Sigmoid colon (tissue), 7 donors: ENCODE measurements around the gene RBKS. TPM values are rescaled to one million over a fixed set of nuclear protein-coding genes. Genes with fewer than 3 reads are reported as not detected.

Source experiments
- DNase-seq: peaks from one replicate; pipeline ENCODE4 v3.0.0-alpha.2; 2019
- H3K27ac ChIP-seq, 4 donors: fragments of 200-600 bp; sonication (generic); one replicate each; pipeline ENCODE4 v1.5.1; 2016 to 2019; ENCODE audit warnings: mild to moderate bottlenecking in 1 of 4
- H3K27me3 ChIP-seq, 3 donors: fragments of 200-600 bp; sonication (generic); one replicate each; pipeline ENCODE4 v1.5.1; 2019; ENCODE audit warnings: mild to moderate bottlenecking in 1 of 3
- H3K36me3 ChIP-seq, 4 donors: fragments of 200-600 bp; sonication (generic); one replicate each; pipeline ENCODE4 v1.5.1; 2016 to 2019
- H3K4me1 ChIP-seq, 4 donors: fragments of 200-600 bp; sonication (generic); one replicate each; pipeline ENCODE4 v1.5.1; 2017 to 2019
- H3K4me3 ChIP-seq, 4 donors: fragments of 200-600 bp; sonication (generic); one replicate each; pipeline ENCODE4 v1.5.1; 2017 to 2019; ENCODE audit warnings: mild to moderate bottlenecking in 2 of 4, moderate library complexity in 1 of 4
- H3K9me3 ChIP-seq, 4 donors: fragments of 200-600 bp in 3 of 4; sonication (generic) in 3 of 4; one replicate each; pipeline versions ENCODE4 v1.5.1 to v1.6.1; 2013 to 2019
- CTCF ChIP-seq, 4 experiments: fragments of 450-650 bp in 3 of 4; fragments of 200-600 bp in 1 of 4; IDR thresholded peaks; one replicate each; pipeline ENCODE4 v1.5.1; 2016 to 2019; ENCODE audit warnings: antibody characterized with exemption in 4 of 4, mild to moderate bottlenecking in 3 of 4, moderate library complexity in 2 of 4
- EP300 ChIP-seq, 4 donors: sonication (generic); formaldehyde crosslinking; IDR thresholded peaks; one replicate each; pipeline ENCODE4 v1.6.1; 2017; ENCODE audit warnings: antibody characterized with exemption in 4 of 4
- POLR2A ChIP-seq, 2 donors: fragments of 450-650 bp; IDR thresholded peaks; one replicate each; pipeline ENCODE4 v1.6.1; 2016; ENCODE audit warnings: antibody characterized with exemption in 2 of 2, mild to moderate bottlenecking in 2 of 2, moderate library complexity in 2 of 2
- POLR2AphosphoS5 ChIP-seq, 4 donors: sonication (generic); formaldehyde crosslinking; IDR thresholded peaks; one replicate each; pipeline ENCODE4 v1.6.1; 2017; ENCODE audit warnings: antibody characterized with exemption in 4 of 4
- WGBS, 2 donors: extraction: QIAGEN DNeasy Blood & Tissue Kit; methylation state at CpG; one replicate each; pipeline ENCODE4 v1.1.7; 2013; 5-methylcytosine and 5-hydroxymethylcytosine counted together
- intact Hi-C: fragments of 100-400 bp; cut with DNase I; formaldehyde crosslinking; loops from one replicate; pipeline ENCODE4 v1.15.1; 2023
- polyA plus RNA-seq, 3 donors: library from polyadenylated mRNA; stranded (reverse); fragments of 200-250 nt; gene quantifications; one replicate each; pipeline ENCODE4 v1.2.3, GENCODE V29; 2013
- total RNA-seq, 4 donors: library from RNA; depleted of rRNA; stranded (reverse); fragments of >200 nt; gene quantifications; one replicate each; pipeline ENCODE4 v1.1.0, GENCODE V29; 2016
- donor health status: healthy with polysubstance abuse.
- donor health status: Bipolar disorder and iron deficiency.
- donor health status: healthy.

The RBKS gene
- total and polyA plus RNA-seq, 7 donors, result 0.55 to 28.0 (median 3.1) TPM

GRCh38 chr2:27800856-27801255 lies 89.3 kb downstream of the RBKS start:
- no peaks in the 10 kb centered on the region for H3K36me3 ChIP-seq
- no peak for DNase-seq
- peak overlapping the region in 2 of 4 donors; percentile 84 to 93 for H3K27ac ChIP-seq
- H3K4me1 ChIP-seq, result peaks cover 0 to 55% (median 49%) of the 10 kb centered on the region in 4 donors
- 94% methylated on average over 6 of the region's 6 CpGs for WGBS, 2 donors
- intact Hi-C loops, result no loop called here
- H3K4me3 ChIP-seq, result no peak overlapping the region
- no peak for TF ChIP-seq POLR2A (IDR thresholded peaks at IDR 0.05)
- TF ChIP-seq EP300 (IDR thresholded peaks at IDR 0.05), result no peak
- TF ChIP-seq CTCF (IDR thresholded peaks at IDR 0.05), result no peak
- TF ChIP-seq POLR2AphosphoS5 (IDR thresholded peaks at IDR 0.05), result no peak
- no peaks in the 10 kb centered on the region for H3K27me3 ChIP-seq
- no peaks in the 10 kb centered on the region for H3K9me3 ChIP-seq

GRCh38 chr2:27799646-27800010 lies 90.6 kb downstream of the RBKS start:
- Histone ChIP-seq H3K4me1 (peaks cover 0 to 64% (median 57%) of the 10 kb centered on the region in 4 donors), H3K36me3 (no peaks in the 10 kb centered on the region)

GRCh38 chr2:27798948-27799645 lies 91.1 kb downstream of the RBKS start:
- no peaks in the 10 kb centered on the region for H3K27me3 ChIP-seq
- H3K4me1 ChIP-seq, result peaks cover 0 to 64% (median 57%) of the 10 kb centered on the region in 4 donors
- H3K4me3 ChIP-seq, result no peak overlapping the region
- no peaks in the 10 kb centered on the region for H3K36me3 ChIP-seq
- peak overlapping the region; percentile 65 to 93 (median 86) for H3K27ac ChIP-seq
- intact Hi-C loops, result no loop called here
- no peaks in the 10 kb centered on the region for H3K9me3 ChIP-seq
- 82 to 91% methylated on average over 11 of the region's 11 CpGs for WGBS, 2 donors
- TF ChIP-seq POLR2AphosphoS5 (IDR thresholded peaks at IDR 0.05), result peak; percentile 12 to 79 (median 48)
- peak in 3 of 4 donors; percentile 16 to 91 (median 74) for TF ChIP-seq EP300 (IDR thresholded peaks at IDR 0.05)
- TF ChIP-seq POLR2A (IDR thresholded peaks at IDR 0.05), result no peak
- peak; percentile 85 for DNase-seq

More at GRCh38 chr2:27799646-27800010, 90.6 kb downstream of the RBKS start:
- no peak for TF ChIP-seq POLR2AphosphoS5 (IDR thresholded peaks at IDR 0.05)
- no peak for TF ChIP-seq CTCF (IDR thresholded peaks at IDR 0.05)
- TF ChIP-seq POLR2A (IDR thresholded peaks at IDR 0.05), result no peak
- no peak for TF ChIP-seq EP300 (IDR thresholded peaks at IDR 0.05)
- no peaks in the 10 kb centered on the region for H3K27me3 ChIP-seq
- H3K27ac ChIP-seq, result peak overlapping the region; percentile 65 to 93 (median 86)
- WGBS, 2 donors, result 91 to 97% methylated on average over 4 of the region's 4 CpGs
- DNase-seq, result no peak
- no peak overlapping the region for H3K4me3 ChIP-seq
- intact Hi-C loops, result no loop called here
- no peaks in the 10 kb centered on the region for H3K9me3 ChIP-seq

GRCh38 chr2:27798486-27798885 lies 91.7 kb downstream of the RBKS start:
- intact Hi-C loops, result no loop called here
- Histone ChIP-seq H3K36me3 (no peaks in the 10 kb centered on the region), H3K9me3 (no peaks in the 10 kb centered on the region), H3K27ac (peak overlapping the region; percentile 65 to 93 (median 86)), H3K27me3 (no peaks in the 10 kb centered on the region), H3K4me3 (no peak overlapping the region), H3K4me1 (peaks cover 0 to 64% (median 57%) of the 10 kb centered on the region in 4 donors)
- TF ChIP-seq EP300 (IDR thresholded peaks at IDR 0.05), result no peak
- TF ChIP-seq CTCF (IDR thresholded peaks at IDR 0.05), result no peak
- TF ChIP-seq POLR2A (IDR thresholded peaks at IDR 0.05), result no peak
- no peak for TF ChIP-seq POLR2AphosphoS5 (IDR thresholded peaks at IDR 0.05)
- DNase-seq, result no peak
- 83 to 93% methylated on average over 7 of the region's 7 CpGs for WGBS, 2 donors

GRCh38 chr2:27797841-27798240 lies 92.3 kb downstream of the RBKS start:
- no peak for TF ChIP-seq POLR2A (IDR thresholded peaks at IDR 0.05)

More at GRCh38 chr2:27797841-27798240, 92.3 kb downstream of the RBKS start:
- H3K4me3 ChIP-seq, result no peak overlapping the region
- no peaks in the 10 kb centered on the region for H3K9me3 ChIP-seq
- DNase-seq, result no peak
- 93 to 97% methylated on average over 4 of the region's 4 CpGs for WGBS, 2 donors
- H3K27ac ChIP-seq, result peak overlapping the region; percentile 65 to 93 (median 86)
- no peaks in the 10 kb centered on the region for H3K27me3 ChIP-seq
- H3K36me3 ChIP-seq, result no peaks in the 10 kb centered on the region
- intact Hi-C loops, result no loop called here
- H3K4me1 ChIP-seq, result peaks cover 0 to 64% (median 57%) of the 10 kb centered on the region in 4 donors
